GM12878 (cell line): Measurements from ENCODE around the gene COL4A2. TPM values are rescaled to one million over a fixed set of nuclear protein-coding genes. Genes with fewer than 3 reads are reported as not detected.

Source experiments
- ATAC-seq: fragments of 200-7000 bp; cut with Tn5 transposase; 3 replicates; pipeline ENCODE4 v1.9.1; 2020; ENCODE audit warnings: mild to moderate bottlenecking, moderate library complexity
- BruUV-seq: library from RNA; stranded (reverse); fragments of 400-500 nt; replicated peaks from 2 replicates; lab custom pipeline; 2021; lab: Mats Ljungman, UMichigan
- CTCF ChIA-PET: fragments of 300-600 bp; sonication (Branson Sonifier 250); formaldehyde crosslinking; extraction: SDS; loops from one replicate; lab custom pipeline; 2021; ENCODE audit warnings: inconsistent platforms; lab: Yijun Ruan, JAX
- POLR2A ChIA-PET: fragments of 350-600 bp; formaldehyde crosslinking; extraction: SDS; loops from one replicate; lab custom pipeline; 2021; ENCODE audit warnings: inconsistent platforms; lab: Charles Lee
- RAD21 ChIA-PET: fragments of 300-600 bp; sonication (Branson Sonifier 250); formaldehyde crosslinking; loops from one replicate; lab custom pipeline; 2023; ENCODE audit warnings: antibody characterized with exemption; ENCODE audit not compliant: unreplicated experiment; lab: Charles Lee
- SMC1A ChIA-PET: fragments of 300-600 bp; sonication (Branson Sonifier 250); formaldehyde crosslinking; loops from one replicate; lab custom pipeline; 2023; ENCODE audit not compliant: unreplicated experiment, uncharacterized antibody; lab: Charles Lee
- DNase-seq: peaks from one replicate; pipeline ENCODE4 v3.0.0-alpha.2; 2011; ENCODE audit warnings: low read depth, low spot score
- FAIRE-seq: peaks from 3 replicates; lab custom pipeline; 2011; peaks lifted over from hg19 to GRCh38; lab: Jason Lieb, UNC
- H2AFZ ChIP-seq: 2 replicates; pipeline ENCODE4 v1.6.0; 2011; ENCODE audit warnings: low read depth, low read length, control low read depth; ENCODE audit not compliant: control insufficient read depth
- H3K27ac ChIP-seq: 2 replicates; pipeline ENCODE4 v1.5.1; 2011; ENCODE audit warnings: control low read depth; ENCODE audit not compliant: control insufficient read depth, insufficient read depth
- H3K27me3 ChIP-seq, 2 experiments: replicated peaks in 1 of 2; 2 replicates each; pipeline versions ENCODE4 v1.6.0 to v1.6.1; 2011; ENCODE audit warnings: low read length in 1 of 2; ENCODE audit not compliant: control insufficient read depth in 2 of 2, insufficient read depth in 2 of 2
- H3K36me3 ChIP-seq, 2 experiments: 2 replicates each; pipeline ENCODE4 v1.5.1; 2011; ENCODE audit warnings: low read length in 1 of 2; ENCODE audit not compliant: control insufficient read depth in 2 of 2, insufficient read depth in 2 of 2
- H3K4me1 ChIP-seq: 2 replicates; pipeline ENCODE4 v1.6.1; 2011; ENCODE audit warnings: mild to moderate bottlenecking, low read length, moderate library complexity, mixed read lengths; ENCODE audit not compliant: control insufficient read depth, insufficient read depth
- H3K4me2 ChIP-seq: 2 replicates; pipeline ENCODE4 v1.6.0; 2011; ENCODE audit warnings: control low read depth; ENCODE audit not compliant: control insufficient read depth, insufficient read depth
- H3K4me3 ChIP-seq: fragments of 200-600 bp; sonication (generic); 2 replicates; pipeline ENCODE4 v1.5.1; 2016
- H3K79me2 ChIP-seq: 2 replicates; pipeline ENCODE4 v1.6.0; 2011; ENCODE audit warnings: low read length; ENCODE audit not compliant: control insufficient read depth, insufficient read depth
- H3K9ac ChIP-seq: 2 replicates; pipeline ENCODE4 v1.8.0; 2011; ENCODE audit warnings: low read length, control low read depth, mixed read lengths; ENCODE audit not compliant: control insufficient read depth, insufficient read depth
- H3K9me3 ChIP-seq: replicated peaks from 3 replicates; pipeline ENCODE4 v1.5.1; 2011; ENCODE audit warnings: mild to moderate bottlenecking, low read length; ENCODE audit not compliant: control insufficient read depth, insufficient read depth
- H4K20me1 ChIP-seq: 2 replicates; pipeline ENCODE4 v1.6.0; 2011; ENCODE audit not compliant: control insufficient read depth, insufficient read depth
- ATF3 ChIP-seq: IDR thresholded peaks from 2 replicates; pipeline ENCODE4 v1.6.1; 2011; ENCODE audit warnings: low read depth, mild to moderate bottlenecking, low read length, moderate library complexity, borderline replicate concordance; ENCODE audit errors: extremely low read depth
- CHD2 ChIP-seq: IDR thresholded peaks from 2 replicates; pipeline ENCODE4 v1.6.1; 2011; ENCODE audit warnings: low read depth, low read length, improper control_type of control experiment, borderline replicate concordance
- CHD4 ChIP-seq: fragments of 200-600 bp; sonication (generic); IDR thresholded peaks from 2 replicates; pipeline ENCODE4 v1.6.1; 2016; ENCODE audit warnings: mild to moderate bottlenecking
- CTCF ChIP-seq, 3 experiments: IDR thresholded peaks in 2 of 3; conservative IDR thresholded peaks in 1 of 3; 2 replicates each; pipeline ENCODE4 v1.5.1; 2011; ENCODE audit warnings: low read depth in 3 of 3, low read length in 3 of 3, mild to moderate bottlenecking in 3 of 3, control low read depth in 2 of 3, moderate library complexity in 2 of 3, inconsistent platforms in 1 of 3, mixed read lengths in 1 of 3; ENCODE audit not compliant: control insufficient read depth in 2 of 3, insufficient read depth in 1 of 3; ENCODE audit errors: extremely low read depth in 1 of 3
- DPF2 ChIP-seq: fragments of 450-650 bp; IDR thresholded peaks from 2 replicates; pipeline ENCODE4 v1.6.1; 2017; ENCODE audit warnings: mild to moderate bottlenecking
- ESRRA ChIP-seq: IDR thresholded peaks from 2 replicates; pipeline ENCODE4 v1.6.1; 2012; ENCODE audit warnings: mild to moderate bottlenecking, low read length, improper control_type of control experiment
- HDGF ChIP-seq: fragments of 450-650 bp; IDR thresholded peaks from 2 replicates; pipeline ENCODE4 v1.6.1; 2016; ENCODE audit warnings: antibody characterized with exemption
- JUND ChIP-seq: IDR thresholded peaks from 2 replicates; pipeline ENCODE4 v1.6.1; 2012; ENCODE audit warnings: low read depth, mild to moderate bottlenecking, low read length, improper control_type of control experiment, moderate library complexity
- KDM1A ChIP-seq: fragments of 200-600 bp; sonication (generic); IDR thresholded peaks from 2 replicates; pipeline ENCODE4 v1.6.1; 2016; ENCODE audit warnings: borderline replicate concordance
- MLLT1 ChIP-seq: fragments of 450-650 bp; IDR thresholded peaks from 2 replicates; pipeline ENCODE4 v1.6.1; 2016; ENCODE audit warnings: mild to moderate bottlenecking
- NFYB ChIP-seq: IDR thresholded peaks from 2 replicates; pipeline ENCODE4 v1.6.1; 2011; ENCODE audit warnings: low read depth, mild to moderate bottlenecking, low read length, improper control_type of control experiment, moderate library complexity; ENCODE audit not compliant: insufficient read depth
- PBX3 ChIP-seq: IDR thresholded peaks from 2 replicates; pipeline ENCODE4 v1.6.1; 2011; ENCODE audit warnings: mild to moderate bottlenecking, low read depth, low read length, moderate library complexity; ENCODE audit not compliant: insufficient replicate concordance
- SMAD1 ChIP-seq: fragments of 450-650 bp; IDR thresholded peaks from 2 replicates; pipeline ENCODE4 v1.6.1; 2018; ENCODE audit warnings: mild to moderate bottlenecking, low read depth; ENCODE audit not compliant: partially characterized antibody
- SMARCA5 ChIP-seq: fragments of 450-650 bp; IDR thresholded peaks from 2 replicates; pipeline ENCODE4 v1.6.1; 2017; ENCODE audit warnings: mild to moderate bottlenecking
- SMC3 ChIP-seq: IDR thresholded peaks from 2 replicates; pipeline ENCODE4 v1.6.1; 2011; ENCODE audit warnings: low read length, improper control_type of control experiment, borderline replicate concordance
- SREBF2 ChIP-seq: IDR thresholded peaks from 2 replicates; pipeline ENCODE4 v1.6.1; 2012; ENCODE audit warnings: mild to moderate bottlenecking, low read length
- WRNIP1 ChIP-seq: IDR thresholded peaks from 2 replicates; pipeline ENCODE4 v1.6.1; 2011; ENCODE audit warnings: low read depth, low read length, improper control_type of control experiment, borderline replicate concordance
- WGBS: methylation state at CpG from one replicate; pipeline ENCODE4 v1.1.6; 2016; ENCODE audit warnings: low lambda C conversion rate; ENCODE audit not compliant: insufficient replicate concordance, insufficient coverage; ENCODE audit errors: missing lambda C conversion rate; 5-methylcytosine and 5-hydroxymethylcytosine counted together
- in situ Hi-C: fragments of 300-500 bp; cut with MboI; formaldehyde crosslinking; loops from 9 replicates; pipeline ENCODE4 v1.14.3; 2018; ENCODE audit warnings: mixed read lengths
- intact Hi-C: fragments of 100-400 bp; cut with micrococcal nuclease; formaldehyde crosslinking; loops from one replicate; pipeline ENCODE4 v1.14.2; 2022; ENCODE audit not compliant: unreplicated experiment
- polyA plus RNA-seq, 11 experiments: library from polyadenylated mRNA; depleted of rRNA in 4 of 11; unstranded in 6 of 11; stranded (reverse) in 5 of 11; fragments of >200 nt; fragmentation: Nextera tagmentation in 4 of 11; fragmentation: Illumina TruSeq in 1 of 11; extraction: Ambion mirVana in 4 of 11; extraction: Trizol in 1 of 11; gene quantifications; 1 replicate in 1 of 11; 2 replicates in 10 of 11; pipeline versions ENCODE4 v1.2.1 to v1.2.3, GENCODE V29; 2011 to 2016; ENCODE audit warnings: inconsistent platforms in 2 of 11, missing spikeins in 2 of 11, low read depth in 1 of 11
- total RNA-seq, 4 experiments: library from RNA; depleted of rRNA in 3 of 4; stranded (reverse); fragments of >200 nt in 3 of 4; fragmentation: Illumina TruSeq in 1 of 4; extraction: Trizol in 1 of 4; gene quantifications; 2 replicates each; pipeline versions ENCODE4 v1.2.1 to v1.2.3, GENCODE V29; 2013 to 2021

The COL4A2 gene
- total and polyA plus RNA-seq, 10 of the 15 experiments (the other 5 are each of a cell fraction or from before 2014, with no cell fraction given), result 0.16 to 1.6 (median 0.62) TPM; not detected in 3

- intact Hi-C loops, result no loop called here
- 30% methylated on average over 5 of the region's 5 CpGs for WGBS
- no TSS peak for BruUV-seq
- H3K27me3 ChIP-seq, result no peaks in the 10 kb centered on the region; a peak in 3 of 4 replicates
- RAD21 ChIA-PET, result no interaction called here
- H3K9me3 ChIP-seq, result no peaks in the 10 kb centered on the region
- H3K4me3 ChIP-seq, result no peak overlapping the region
- H3K4me2 ChIP-seq, result no peak overlapping the region
- no peak for DNase-seq
- H3K4me1 ChIP-seq, result no peaks in the 10 kb centered on the region
- FAIRE-seq, result no peak
- no peaks in the 10 kb centered on the region for H3K79me2 ChIP-seq
- POLR2A ChIA-PET, result no interaction called here
- ATAC-seq, result no peak
- H3K27ac ChIP-seq, result no peak overlapping the region
- H3K36me3 ChIP-seq, result no peaks in the 10 kb centered on the region
- SMC1A ChIA-PET, result no interaction called here
- no peak overlapping the region for H3K9ac ChIP-seq
- TF ChIP-seq SMC3 (no peak), HDGF (no peak), KDM1A (no peak), MLLT1 (no peak), SREBF2 (no peak), NFYB (no peak), CHD2 (no peak), PBX3 (no peak), DPF2 (no peak), ESRRA (no peak), SMARCA5 (no peak), ATF3 (no peak), CHD4 (no peak), WRNIP1 (no peak), JUND (no peak), CTCF (IDR thresholded peaks at IDR 0.05 in 2 of 3, conservative IDR thresholded peaks at IDR 0.05 in 1 of 3; ENCODE audit: control insufficient read depth in 2 of 3, extremely low read depth in 1 of 3, insufficient read depth in 1 of 3, low read depth in 3 of 3, low read length in 3 of 3) (no peak), SMAD1 (no peak)
- in situ Hi-C loops, result no loop called here
- CTCF ChIA-PET, result no interaction called here
- H2AFZ ChIP-seq, result no peak overlapping the region
- H4K20me1 ChIP-seq, result no peaks in the 10 kb centered on the region
These were observed 10.0 kb downstream of the COL4A2 start for GRCh38 chr13:110317093-110317492.
